Mucosa of stomach (tissue), 1 donor: Measurements from ENCODE around the gene SPEM3.
"Not testable (repeated sequence)": the region's sequence is repeated elsewhere in the genome, so short reads cannot be mapped to it uniquely, and the experiment has no call there.

ENCODE experiments used
- H3K27me3 ChIP-seq: one replicate; pipeline ENCODE4 v1.7.0; 2013; ENCODE audit warnings: mild to moderate bottlenecking, low read length; ENCODE audit not compliant: control insufficient read depth, insufficient read depth
- H3K36me3 ChIP-seq: one replicate; pipeline ENCODE4 v1.7.0; 2013; ENCODE audit warnings: low read length; ENCODE audit not compliant: control insufficient read depth, insufficient read depth
- H3K4me1 ChIP-seq: one replicate; pipeline ENCODE4 v1.7.0; 2013; ENCODE audit warnings: mild to moderate bottlenecking, low read length; ENCODE audit not compliant: control insufficient read depth, insufficient read depth
- H3K4me3 ChIP-seq: one replicate; pipeline ENCODE4 v1.7.0; 2013; ENCODE audit warnings: low read length
- H3K9ac ChIP-seq: one replicate; pipeline ENCODE4 v1.7.0; 2013; ENCODE audit warnings: mild to moderate bottlenecking, low read length, moderate library complexity
- H3K9me3 ChIP-seq: one replicate; pipeline ENCODE4 v1.7.0; 2013; ENCODE audit warnings: mild to moderate bottlenecking, low read length, moderate library complexity; ENCODE audit not compliant: control insufficient read depth
- donor health status: Pancreatic carcinoma.

Gene SPEM3

DNA sequence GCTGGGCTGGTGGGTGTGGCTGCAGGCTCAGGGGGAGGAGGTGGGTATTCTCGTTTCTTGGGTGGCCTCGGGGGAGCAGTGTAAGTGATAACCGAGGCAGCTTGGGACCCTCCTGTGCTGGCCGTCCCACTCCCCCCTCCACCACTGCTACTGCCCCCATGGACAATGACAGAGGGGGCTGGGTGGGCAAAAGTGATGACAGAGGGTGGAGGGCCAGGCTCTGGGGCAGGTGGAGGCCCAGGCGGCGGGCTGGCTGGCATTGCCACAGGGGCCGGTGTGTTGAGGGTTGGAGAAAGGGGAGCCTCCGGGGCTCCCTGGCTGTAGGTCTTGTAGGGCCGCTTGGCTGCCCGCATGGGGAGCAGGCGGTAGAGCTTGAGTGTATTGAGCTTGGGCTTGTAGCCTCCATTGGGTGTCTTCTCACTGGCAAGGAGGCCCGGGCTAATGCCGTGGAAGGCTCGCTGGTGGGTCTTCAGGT is 34.8 kb downstream of the SPEM3 start:
- Histone ChIP-seq H3K4me1 (no peaks in the 10 kb centered on the region), H3K9ac (no peak overlapping the region), H3K9me3 (no peaks in the 10 kb centered on the region), H3K27me3 (no peaks in the 10 kb centered on the region), H3K4me3 (no peak overlapping the region), H3K36me3 (peaks cover 4% of the 10 kb centered on the region)

DNA sequence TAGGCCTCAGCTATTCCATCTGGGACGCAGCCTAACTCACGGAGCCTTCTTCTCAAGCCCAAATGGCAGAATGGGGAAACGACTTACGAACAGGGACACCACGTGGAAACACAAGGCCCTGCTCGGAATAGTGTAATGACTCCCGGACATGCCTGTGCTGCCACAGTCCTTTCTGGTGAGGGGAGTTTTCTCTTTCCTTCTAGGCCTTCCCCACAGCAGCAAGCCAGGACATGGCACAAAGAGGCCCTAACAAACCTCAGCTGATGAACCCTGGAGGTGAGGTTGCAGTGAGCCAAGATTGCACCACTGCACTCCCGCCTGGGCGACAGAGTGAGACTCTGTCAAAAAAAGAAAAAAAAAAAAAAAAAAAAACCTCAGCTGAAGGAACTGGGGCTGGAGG is 35.4 kb downstream of the SPEM3 start:
- Histone ChIP-seq H3K4me3 (no peak overlapping the region), H3K9ac (no peak overlapping the region), H3K4me1 (no peaks in the 10 kb centered on the region), H3K9me3 (no peaks in the 10 kb centered on the region), H3K27me3 (no peaks in the 10 kb centered on the region), H3K36me3 (peaks cover 4% of the 10 kb centered on the region)

DNA sequence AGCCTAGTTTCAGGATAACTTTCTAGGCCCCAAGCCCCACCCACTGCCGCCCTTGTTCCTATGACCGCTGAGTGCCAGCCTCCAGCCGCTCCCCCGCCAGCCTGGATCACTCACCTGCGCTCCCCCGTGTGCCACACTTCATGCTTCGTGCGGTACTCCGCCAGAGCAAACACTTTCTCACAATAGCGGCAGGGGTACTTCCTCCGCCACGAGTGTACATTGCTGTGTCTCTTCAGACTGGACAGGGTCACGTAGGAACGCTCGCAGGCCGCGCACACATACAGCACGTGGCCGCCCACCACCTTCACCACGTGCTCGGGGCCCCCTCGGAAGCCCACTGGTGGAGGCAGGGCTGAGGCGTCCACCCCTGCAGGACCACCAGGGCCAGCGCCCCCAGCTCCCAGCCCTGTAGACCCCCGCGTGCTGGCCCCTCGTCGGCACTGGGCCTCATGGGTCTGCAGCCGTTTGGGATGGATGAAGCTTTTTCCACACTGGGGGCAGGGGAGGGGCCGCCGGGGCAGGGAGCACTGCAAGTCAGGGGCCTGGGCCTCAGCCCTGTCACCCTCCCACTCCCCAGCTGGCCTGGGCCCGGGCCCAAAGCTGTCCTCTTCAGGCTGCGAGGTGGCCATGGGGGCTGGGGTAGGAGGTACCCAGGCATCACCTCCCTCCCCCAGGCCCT is 37.1 kb downstream of the SPEM3 start:
- no peaks in the 10 kb centered on the region for H3K9me3 ChIP-seq
- H3K4me3 ChIP-seq, result no peak overlapping the region
- no peaks in the 10 kb centered on the region for H3K4me1 ChIP-seq
- H3K36me3 ChIP-seq, result peaks cover 4% of the 10 kb centered on the region
- no peaks in the 10 kb centered on the region for H3K27me3 ChIP-seq
- no peak overlapping the region for H3K9ac ChIP-seq

DNA sequence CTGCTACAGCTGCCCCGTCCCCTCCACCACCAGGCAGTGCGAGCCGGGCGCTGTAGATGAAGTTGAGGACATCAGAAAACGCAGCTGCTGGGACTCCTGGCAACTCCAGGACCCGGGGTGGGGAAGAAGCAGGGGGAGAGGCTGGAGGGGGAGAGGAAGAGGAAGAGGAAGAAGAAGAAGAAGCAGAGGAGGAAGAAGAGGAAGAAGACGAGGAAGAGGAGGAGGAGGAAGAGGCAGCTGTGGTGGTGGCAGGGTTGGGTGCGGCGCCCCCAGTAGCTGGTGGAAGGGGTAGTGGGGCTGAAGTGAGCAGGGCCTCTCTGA is 37.6 kb downstream of the SPEM3 start:
- Histone ChIP-seq H3K4me1 (no peaks in the 10 kb centered on the region), H3K4me3 (no peak overlapping the region), H3K36me3 (peaks cover 4% of the 10 kb centered on the region), H3K9me3 (no peaks in the 10 kb centered on the region), H3K9ac (no peak overlapping the region), H3K27me3 (no peaks in the 10 kb centered on the region)

DNA sequence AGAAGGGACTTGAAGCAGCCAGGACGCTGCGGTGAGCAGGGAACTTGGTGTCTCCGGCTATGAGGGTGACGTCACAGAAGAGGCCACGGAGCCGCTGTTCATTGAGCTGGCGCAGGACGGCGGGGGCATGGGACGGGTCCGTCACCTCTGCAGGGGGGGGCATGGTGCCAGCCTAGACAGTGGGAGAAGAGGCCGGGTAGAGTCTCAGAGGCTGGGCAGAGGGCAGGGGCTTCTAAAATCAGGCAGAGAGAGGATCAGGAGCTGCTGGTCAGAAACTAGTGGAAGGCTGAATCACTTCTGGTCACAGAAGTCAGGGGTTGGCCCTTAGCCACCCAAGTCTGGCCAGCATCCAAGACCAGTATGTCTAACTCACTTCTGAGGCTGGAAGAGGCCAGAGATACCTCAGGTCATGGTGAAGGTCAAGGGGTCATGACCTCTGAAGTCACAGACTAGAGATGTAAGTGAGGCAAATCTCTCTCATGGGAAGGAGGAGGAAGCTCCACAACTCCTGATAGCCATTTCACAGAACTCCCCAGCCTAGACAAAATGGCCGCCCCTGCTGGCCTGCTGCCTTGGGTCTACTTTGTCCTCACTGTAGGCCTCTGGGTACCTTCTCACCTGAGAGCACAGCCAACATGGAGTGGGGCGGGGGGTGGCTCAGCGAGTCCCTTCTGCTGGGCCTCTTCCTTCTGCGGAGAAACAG is 38.1 kb downstream of the SPEM3 start:
- Histone ChIP-seq H3K36me3 (peaks cover 4% of the 10 kb centered on the region), H3K4me3 (no peak overlapping the region), H3K9ac (no peak overlapping the region)

DNA sequence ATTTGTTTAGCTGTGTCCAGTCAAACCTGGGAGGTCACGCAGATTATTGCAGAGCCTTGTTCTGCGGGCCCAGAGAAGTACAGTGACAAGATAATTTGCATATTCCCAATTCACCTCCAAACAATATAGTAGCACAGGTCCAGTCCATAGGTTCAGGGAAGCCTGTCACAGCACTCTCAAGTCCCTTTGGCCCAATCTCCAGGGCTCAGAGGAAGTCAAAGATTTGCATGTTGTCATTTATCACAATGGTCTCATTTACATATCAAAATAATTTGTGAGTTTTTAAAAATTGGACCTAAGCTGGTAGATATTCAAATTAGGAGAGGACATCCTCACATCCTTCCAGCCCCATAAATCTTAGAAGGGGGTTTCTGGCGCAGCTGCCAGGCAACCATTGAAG is 38.8 kb downstream of the SPEM3 start:
- Histone ChIP-seq H3K9ac (no peak overlapping the region), H3K4me1 (no peaks in the 10 kb centered on the region), H3K36me3 (peaks cover 4% of the 10 kb centered on the region), H3K9me3 (no peaks in the 10 kb centered on the region), H3K4me3 (no peak overlapping the region), H3K27me3 (no peaks in the 10 kb centered on the region)

More for the DNA sequence above, 38.1 kb downstream of the SPEM3 start:
- Histone ChIP-seq H3K4me1 (no peaks in the 10 kb centered on the region), H3K9me3 (no peaks in the 10 kb centered on the region), H3K27me3 (no peaks in the 10 kb centered on the region)

DNA sequence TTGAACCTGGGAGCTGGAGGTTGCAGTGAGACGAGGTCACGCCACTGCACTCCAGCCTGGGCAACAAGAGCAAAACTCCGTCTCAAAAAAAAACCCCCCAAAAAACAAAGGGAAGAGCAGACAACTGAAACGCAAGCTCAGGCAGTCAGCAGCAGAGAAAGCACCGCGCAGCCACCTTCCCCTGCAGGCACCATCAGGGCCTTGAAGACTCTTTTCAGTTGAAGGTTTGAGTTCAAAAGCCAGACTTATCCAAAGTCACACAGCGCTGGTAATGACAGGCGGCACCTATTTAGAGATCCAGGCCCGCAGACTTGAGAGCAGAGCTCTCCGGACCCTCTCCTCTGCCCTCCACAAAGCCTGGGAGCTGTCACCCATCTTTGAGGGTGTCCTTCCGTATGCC is 39.6 kb downstream of the SPEM3 start:
- no peaks in the 10 kb centered on the region for H3K9me3 ChIP-seq
- no peak overlapping the region for H3K9ac ChIP-seq
- H3K27me3 ChIP-seq, result no peaks in the 10 kb centered on the region
- H3K36me3 ChIP-seq, result peaks cover 4% of the 10 kb centered on the region
- H3K4me3 ChIP-seq, result no peak overlapping the region
- H3K4me1 ChIP-seq, result no peaks in the 10 kb centered on the region

DNA sequence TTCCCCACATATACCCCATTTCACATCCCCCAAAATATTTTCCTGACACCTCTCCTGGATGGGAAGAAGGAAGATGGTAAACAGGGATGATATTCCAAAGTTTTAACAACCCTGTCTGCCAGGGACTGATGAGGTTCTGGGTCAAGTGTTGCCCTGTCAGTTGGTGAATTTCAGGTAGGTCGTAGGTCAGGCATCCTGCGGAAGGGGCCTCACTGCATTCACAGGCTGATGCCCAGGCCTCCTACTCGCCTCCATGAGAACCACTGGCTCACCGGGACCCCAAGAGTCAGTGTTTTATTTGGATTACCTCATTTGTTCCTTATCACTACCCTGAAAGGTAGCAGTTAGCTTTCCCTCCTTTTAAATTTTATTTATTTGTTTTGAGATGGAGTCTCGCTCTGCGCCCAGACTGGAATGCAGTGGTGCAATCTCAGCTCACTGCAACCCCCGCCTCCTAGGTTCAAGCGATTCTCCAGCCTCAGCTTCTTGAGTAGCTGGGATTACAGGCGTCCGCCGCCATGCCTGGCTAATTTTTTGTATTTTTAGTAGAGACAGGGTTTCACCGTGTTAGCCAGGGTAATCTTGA is 40.2 kb downstream of the SPEM3 start:
- H3K9ac ChIP-seq, result no peak overlapping the region
- H3K4me1 ChIP-seq, result no peaks in the 10 kb centered on the region
- no peaks in the 10 kb centered on the region for H3K9me3 ChIP-seq
- H3K4me3 ChIP-seq, result no peak overlapping the region
- peaks cover 4% of the 10 kb centered on the region for H3K36me3 ChIP-seq
- no peaks in the 10 kb centered on the region for H3K27me3 ChIP-seq

DNA sequence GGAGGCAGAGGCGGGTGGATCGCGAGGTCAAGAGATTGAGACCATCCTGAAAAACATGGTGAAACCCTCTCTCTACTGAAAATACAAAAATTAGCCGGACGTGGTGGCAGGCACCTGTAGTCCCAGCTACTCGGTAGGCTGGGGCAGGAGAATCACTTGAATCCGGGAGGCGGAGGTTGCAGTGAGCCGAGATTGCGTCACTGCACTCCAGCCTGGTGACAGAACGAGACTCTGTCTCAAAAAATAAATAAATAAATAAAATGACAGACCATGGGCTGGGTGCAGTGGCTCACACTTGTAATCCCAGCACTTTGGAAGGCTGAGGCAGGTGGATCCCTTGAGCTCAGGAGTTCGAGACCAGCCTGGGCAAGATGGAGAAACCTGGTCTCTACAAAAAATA is 41.2 kb downstream of the SPEM3 start:
- H3K9ac ChIP-seq, H3K4me1 ChIP-seq, H3K27me3 ChIP-seq, H3K9me3 ChIP-seq, H3K4me3 ChIP-seq, H3K36me3 ChIP-seq: not testable (repeated sequence)

DNA sequence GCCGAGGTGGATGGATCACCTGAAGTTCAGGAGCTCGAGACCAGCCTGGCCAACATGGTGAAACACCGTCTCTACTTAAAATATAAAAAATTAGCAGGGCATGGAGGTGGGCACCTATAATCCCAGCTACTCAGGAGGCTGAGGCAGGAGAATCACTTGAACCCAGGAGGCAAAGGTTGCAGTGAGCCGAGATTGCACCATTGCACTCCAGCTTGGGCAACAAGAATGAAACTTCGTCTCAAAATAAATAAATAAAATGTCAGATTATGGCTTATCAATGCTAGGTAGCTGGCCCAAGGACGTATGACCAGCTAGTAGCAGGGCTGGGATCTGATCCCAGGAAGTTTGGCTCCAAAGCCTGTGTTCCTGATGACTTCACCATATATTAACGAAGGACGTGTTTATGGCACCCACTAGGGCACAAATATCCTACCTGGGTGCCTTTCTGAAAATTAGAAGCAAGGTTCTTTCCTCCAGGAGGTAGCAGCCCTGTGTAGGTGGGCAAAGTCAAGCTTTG is 41.9 kb downstream of the SPEM3 start:
- not testable (repeated sequence) for H3K27me3 ChIP-seq, H3K9me3 ChIP-seq, H3K36me3 ChIP-seq, H3K4me1 ChIP-seq, H3K4me3 ChIP-seq, H3K9ac ChIP-seq

DNA sequence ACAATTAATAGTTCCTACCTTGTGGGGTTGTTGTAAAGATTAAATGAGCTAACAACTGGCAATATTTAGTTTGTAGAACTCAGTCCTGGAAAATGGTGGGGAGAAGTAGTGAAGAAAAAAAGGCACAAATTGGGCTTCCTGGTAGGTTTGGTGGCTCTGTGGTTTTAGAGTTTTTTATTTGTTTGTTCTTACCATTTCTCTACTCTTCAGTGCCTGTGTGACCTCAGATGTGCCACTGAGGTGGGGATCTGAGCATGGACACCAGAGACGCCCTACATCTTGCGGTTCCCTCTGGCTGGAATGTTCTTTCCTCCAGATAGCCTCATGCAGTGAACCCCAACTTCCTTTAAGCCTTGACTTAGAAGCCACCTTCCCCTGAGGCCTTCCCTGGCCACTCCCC is 43.1 kb downstream of the SPEM3 start:
- Histone ChIP-seq H3K9ac (no peak overlapping the region), H3K27me3 (no peaks in the 10 kb centered on the region), H3K36me3 (peaks cover 4% of the 10 kb centered on the region), H3K4me3 (no peak overlapping the region), H3K4me1 (peaks cover 14% of the 10 kb centered on the region), H3K9me3 (no peaks in the 10 kb centered on the region)

DNA sequence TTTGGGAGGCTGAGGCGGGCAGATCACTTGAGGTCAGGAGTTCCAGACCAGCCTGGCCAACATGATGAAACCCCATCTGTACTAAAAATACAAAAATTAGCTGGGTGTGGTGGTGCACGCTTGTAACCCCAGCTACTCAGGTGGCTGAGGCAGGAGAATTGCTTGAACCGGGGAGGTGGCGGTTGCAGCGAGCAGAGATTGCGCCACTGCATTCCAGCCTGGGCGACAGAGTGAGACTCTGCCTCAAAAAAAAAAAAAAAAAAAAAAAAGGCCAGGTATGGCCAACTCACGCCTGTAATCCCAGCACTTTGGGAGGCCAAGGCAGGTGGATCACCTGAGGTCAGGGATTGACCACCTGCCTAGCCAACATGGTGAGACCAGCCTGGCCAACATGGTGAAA is 46.1 kb downstream of the SPEM3 start:
- H3K36me3 ChIP-seq, H3K4me3 ChIP-seq, H3K9me3 ChIP-seq, H3K27me3 ChIP-seq, H3K9ac ChIP-seq: not testable (repeated sequence)
- peaks cover 36% of the 10 kb centered on the region for H3K4me1 ChIP-seq
